NCI-H1048 (cell line): ENCODE data around the gene PTPRG.

Experiments used
- DNase-seq: peaks from one replicate; lab custom pipeline; 2025; lab: John Stamatoyannopoulos, UW

PTPRG gene

GRCh38 chr3:61828184-61828874 lies 267.0 kb downstream of the PTPRG start:
- DNase-seq, result no peak

GRCh38 chr3:61828880-61829721 lies 267.7 kb downstream of the PTPRG start:
- no peak for DNase-seq

DNA sequence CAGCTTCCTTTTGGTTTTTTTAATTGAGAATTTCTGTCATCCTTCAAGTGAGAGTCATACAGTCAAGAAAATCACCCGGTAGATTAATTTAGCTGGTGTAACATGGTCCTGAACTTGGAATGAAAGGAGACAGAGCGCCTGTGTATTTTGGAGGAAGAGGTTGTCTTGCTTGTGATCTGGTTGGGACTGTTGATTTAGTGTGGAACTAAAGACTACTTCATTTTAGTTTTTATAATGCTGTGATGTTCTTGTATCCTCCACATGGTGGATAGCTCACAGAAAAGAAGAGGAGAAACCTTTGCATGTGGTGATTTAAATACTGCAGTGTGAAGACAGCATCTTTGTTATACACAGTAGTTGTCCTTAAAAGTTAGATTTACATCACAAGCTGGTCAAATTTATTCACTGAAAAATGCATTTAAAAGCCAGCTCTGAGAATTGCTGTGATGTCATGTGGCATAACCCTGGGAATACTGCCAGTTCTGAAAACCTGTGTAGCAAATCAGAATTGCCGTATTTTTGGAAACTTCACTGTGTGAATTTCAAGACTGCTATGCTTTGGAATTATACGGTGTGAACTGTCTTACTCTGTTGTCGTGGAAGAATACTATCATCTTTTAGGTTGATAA lies 268.5 kb downstream of the PTPRG start:
- no peak for DNase-seq

- DNase-seq, result no peak
These were observed 270.6 kb downstream of the PTPRG start for GRCh38 chr3:61831973-61832372.

DNA sequence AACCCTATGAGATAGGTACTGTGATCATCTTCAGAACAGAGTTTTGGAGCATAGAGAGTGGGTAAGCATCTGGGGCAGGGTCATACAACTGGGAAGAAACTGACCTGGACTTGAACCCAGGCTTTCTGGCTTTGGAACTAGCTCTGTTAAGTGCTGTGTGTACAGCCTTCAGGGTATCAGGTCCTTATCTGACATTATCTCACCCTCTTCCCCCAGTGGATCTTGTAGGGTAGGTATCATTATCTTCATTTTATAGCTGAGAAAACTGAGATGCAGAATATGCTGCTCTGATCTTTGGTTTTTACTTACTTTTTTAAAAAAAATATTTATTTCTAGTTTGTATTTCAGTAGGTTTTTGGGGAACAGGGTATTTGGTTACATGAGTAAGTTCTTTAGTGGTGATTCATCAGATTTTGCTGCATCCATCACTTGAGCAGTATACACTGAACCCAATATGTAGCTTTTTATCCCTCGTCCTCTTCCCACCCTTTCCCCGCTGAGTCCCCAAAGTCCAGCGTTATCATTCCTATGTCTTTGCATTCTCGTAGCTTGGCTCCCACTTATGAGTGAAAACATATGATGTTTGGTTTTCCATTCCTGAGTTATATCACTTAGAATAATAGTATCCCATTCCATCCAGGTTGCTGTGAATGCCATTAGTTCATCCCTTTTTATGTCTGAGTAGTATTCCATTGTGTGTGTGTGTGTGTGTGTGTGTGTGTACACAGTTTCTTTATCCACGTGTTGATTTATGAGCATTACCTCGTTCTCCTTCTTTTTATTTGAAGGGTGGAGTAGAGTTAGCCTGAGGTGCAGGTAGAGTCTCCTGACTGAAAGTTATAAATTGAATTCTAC lies 271.2 kb downstream of the PTPRG start:
- no peak for DNase-seq

DNA sequence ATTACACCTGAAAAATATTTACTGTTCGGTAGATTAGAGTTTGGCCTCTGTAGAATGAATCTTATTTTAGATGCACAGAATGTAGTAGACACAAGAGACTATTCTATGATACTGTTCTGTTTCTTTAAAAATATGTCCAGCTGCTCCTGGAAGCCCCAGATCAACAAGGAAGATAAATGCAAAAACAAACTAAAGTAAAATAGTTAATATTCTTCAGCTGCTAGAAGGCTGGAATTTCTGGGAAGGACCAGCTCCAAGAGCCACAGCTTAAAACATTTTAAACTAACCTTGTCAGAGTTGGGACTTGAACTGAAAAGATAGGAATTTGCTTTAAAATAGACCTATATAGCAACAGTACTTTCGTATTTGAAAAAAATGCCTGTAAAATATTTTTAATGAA lies 277.9 kb downstream of the PTPRG start:
- DNase-seq, result no peak

DNA sequence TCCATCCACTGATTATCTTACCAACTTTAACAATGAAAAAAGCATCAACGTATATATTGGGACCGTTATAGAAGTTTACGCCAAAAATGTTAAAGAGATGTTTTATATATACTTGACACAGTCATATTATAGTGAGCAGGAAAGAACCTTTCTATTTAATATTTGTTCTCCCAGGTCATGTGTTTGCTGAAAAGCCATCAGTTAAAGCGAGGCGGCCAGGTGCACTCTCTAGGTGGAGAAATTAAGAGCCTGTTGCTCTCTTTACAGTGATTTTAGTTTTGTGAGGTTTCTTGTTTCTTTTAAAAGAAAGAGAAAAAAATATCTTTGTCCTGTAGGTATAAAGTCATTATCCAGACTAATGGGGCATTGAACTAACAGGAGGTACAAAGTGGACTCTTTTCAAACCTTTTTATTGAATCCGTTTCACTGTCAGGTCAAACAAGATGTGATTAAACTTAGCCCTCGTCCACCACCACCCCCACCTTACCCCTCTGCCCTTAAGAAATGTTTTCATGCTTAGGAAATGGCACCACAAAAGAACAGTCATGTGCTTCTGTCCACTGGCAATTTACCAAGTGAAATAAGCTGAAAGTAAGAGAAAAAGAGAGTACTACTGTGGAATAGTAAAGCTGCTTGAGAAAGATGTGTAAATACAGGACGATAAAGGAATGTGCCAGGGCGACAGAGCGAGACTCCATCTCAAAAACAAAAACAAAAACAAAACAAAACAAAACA lies 279.9 kb downstream of the PTPRG start:
- DNase-seq, result no peak

GRCh38 chr3:61841988-61842387 lies 280.6 kb downstream of the PTPRG start:
- DNase-seq, result no peak

GRCh38 chr3:61844346-61844745 lies 283.0 kb downstream of the PTPRG start:
- DNase-seq, result no peak

DNA sequence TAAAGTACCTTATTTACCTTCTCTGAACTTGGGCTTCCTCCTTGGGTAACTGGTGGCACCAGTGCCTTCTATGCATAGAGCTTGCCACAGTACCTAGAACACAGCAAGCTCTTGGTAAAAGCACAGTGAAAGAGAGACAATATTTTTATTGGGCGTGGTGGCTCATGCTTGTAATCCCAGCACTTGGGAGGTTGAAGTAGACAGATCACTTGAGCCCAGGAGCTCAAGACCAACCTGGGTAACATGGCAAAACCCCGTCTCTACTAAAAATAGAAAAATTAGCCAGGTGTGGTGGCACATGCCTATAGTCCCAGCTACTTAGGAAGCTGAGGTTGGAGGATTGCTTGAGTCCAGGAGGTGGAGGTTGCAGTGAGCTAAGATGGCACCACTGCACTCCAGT lies 285.1 kb downstream of the PTPRG start:
- DNase-seq, result no peak

- DNase-seq, result no peak
These were observed 286.6 kb downstream of the PTPRG start for GRCh38 chr3:61847784-61848462.

- DNase-seq, result no peak
These were observed 287.5 kb downstream of the PTPRG start for GRCh38 chr3:61848885-61849284.

DNA sequence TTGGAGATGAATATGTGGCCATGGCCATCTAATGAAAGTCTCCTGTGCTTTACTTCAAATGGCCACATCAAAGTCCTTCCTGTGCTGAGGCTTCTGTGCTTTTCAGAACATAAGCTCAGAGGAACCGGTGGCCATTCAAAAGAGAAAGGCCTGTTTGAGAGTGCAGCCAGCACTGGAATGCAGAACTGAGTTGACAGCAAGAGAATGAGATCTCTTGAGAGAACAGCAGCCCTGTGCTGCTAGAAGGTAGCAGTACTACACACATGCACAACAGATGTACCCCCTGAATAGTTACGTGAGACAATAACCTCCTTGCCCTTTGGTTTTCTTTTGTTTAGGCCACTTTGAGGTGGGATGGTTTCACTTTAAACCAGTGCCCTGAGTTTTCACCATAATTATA lies 292.5 kb downstream of the PTPRG start:
- DNase-seq, result no peak

DNA sequence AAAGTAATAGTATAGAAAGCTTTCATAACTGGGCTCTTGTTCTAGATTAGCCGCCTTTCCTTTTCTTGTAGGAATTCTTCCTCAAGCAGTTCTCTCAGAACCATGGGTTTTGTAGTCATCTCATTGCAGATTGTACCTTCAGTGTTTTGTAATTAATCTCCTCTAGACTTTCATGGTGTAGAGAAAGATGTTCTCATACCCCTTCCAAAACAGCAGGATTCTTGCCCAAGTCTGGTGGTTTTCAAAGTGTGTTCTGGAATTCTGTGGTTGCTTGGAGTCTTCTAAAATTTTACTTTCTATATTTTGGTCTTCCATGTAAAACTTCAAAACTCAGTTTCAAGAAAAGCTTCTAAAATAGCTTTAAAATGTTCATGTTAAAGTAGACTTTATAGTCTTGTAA lies 293.8 kb downstream of the PTPRG start:
- DNase-seq, result no peak

DNA sequence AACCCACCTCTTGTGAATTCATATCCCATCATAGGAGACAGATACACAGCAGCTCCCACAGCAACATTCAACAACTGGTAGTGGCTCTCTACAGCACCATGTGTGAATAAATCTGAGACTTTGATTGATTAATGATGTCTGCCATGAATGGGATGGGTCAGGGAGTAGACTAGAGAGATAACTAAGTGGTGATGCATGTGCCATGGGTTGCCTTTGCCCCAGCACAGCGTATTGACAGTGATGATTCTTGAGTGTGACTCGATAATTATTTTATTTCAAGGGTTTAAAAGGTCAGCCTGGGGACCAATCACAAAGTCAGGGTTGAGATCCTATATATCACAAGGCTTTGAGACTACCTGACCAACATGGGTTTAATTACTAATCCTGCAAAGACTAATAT lies 295.9 kb downstream of the PTPRG start:
- DNase-seq, result no peak

- no peak for DNase-seq
These were observed 296.7 kb downstream of the PTPRG start for GRCh38 chr3:61858054-61858453.

- no peak for DNase-seq
These were observed 300.0 kb downstream of the PTPRG start for GRCh38 chr3:61861410-61861809.

DNA sequence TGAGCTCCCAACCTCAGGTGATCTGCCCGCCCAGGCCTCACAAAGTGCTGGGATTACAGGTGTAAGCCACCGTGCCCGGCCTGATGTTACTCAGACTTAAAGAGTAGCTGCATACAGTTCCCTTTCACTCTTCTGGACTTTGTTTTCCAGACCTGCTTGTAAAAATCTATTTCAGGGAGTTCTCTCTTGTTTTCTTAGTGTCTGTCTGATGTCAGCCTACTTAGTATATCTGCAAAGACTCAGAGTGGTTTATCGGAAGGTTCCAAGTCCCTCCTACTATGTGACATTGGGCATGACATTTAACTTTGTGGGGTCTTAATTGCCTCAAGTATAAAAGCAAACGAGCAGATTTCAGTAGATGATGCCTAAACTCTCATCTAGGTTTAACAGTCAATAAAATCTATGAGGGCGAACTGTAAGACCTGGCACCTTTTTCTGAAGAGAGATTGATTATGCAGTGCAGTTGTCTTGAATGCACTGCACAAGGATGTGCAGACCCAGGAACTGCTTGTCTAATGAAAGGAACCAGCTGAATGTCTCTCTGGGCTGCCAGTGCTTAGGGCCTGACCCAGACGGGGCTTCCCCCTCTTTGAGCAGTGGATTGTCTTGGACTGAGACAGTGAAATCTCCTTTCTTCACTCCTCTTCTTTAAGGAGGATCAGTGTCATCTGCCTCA lies 301.4 kb downstream of the PTPRG start:
- no peak for DNase-seq

GRCh38 chr3:61863579-61863978 lies 302.2 kb downstream of the PTPRG start:
- DNase-seq, result no peak

GRCh38 chr3:61864886-61865285 lies 303.5 kb downstream of the PTPRG start:
- DNase-seq, result no peak
